Keratinocyte (primary cell): Measurements from ENCODE around the gene FOXJ2. TPM values are rescaled to one million over a fixed set of nuclear protein-coding genes. Genes with fewer than 3 reads are reported as not detected.
"Not testable (repeated sequence)": the region's sequence is repeated elsewhere in the genome, so short reads cannot be mapped to it uniquely, and the experiment has no call there.

Source experiments
- DNase-seq: peaks from one replicate; pipeline ENCODE4 v3.0.0-alpha.2; 2011; ENCODE audit warnings: low read depth, missing footprints, low spot score
- FAIRE-seq: peaks from 2 replicates; lab custom pipeline; 2011; peaks lifted over from hg19 to GRCh38; lab: Jason Lieb, UNC
- H2AFZ ChIP-seq: 2 replicates; pipeline ENCODE4 v1.6.0; 2012; ENCODE audit warnings: low read length, control low read depth, inconsistent platforms; ENCODE audit not compliant: control insufficient read depth
- H3K27ac ChIP-seq: 2 replicates; pipeline ENCODE4 v1.5.1; 2011; ENCODE audit warnings: low read length; ENCODE audit not compliant: control insufficient read depth, insufficient read depth
- H3K27me3 ChIP-seq: 3 replicates; pipeline ENCODE4 v1.6.0; 2011; ENCODE audit warnings: low read length; ENCODE audit not compliant: control insufficient read depth, insufficient read depth; ENCODE audit errors: extremely low read depth
- H3K36me3 ChIP-seq, 2 experiments: 2 replicates in 1 of 2; 3 replicates in 1 of 2; pipeline ENCODE4 v1.5.1; 2011; ENCODE audit warnings: low read length in 2 of 2, mild to moderate bottlenecking in 1 of 2; ENCODE audit not compliant: control insufficient read depth in 2 of 2, insufficient read depth in 2 of 2; ENCODE audit errors: extremely low read depth in 1 of 2
- H3K4me1 ChIP-seq: 3 replicates; pipeline ENCODE4 v1.5.1; 2011; ENCODE audit warnings: low read length; ENCODE audit not compliant: control insufficient read depth, insufficient read depth; ENCODE audit errors: extremely low read depth
- H3K4me2 ChIP-seq: 3 replicates; pipeline ENCODE4 v1.6.0; 2011; ENCODE audit warnings: low read depth, low read length; ENCODE audit not compliant: control insufficient read depth, insufficient read depth; ENCODE audit errors: extremely low read depth
- H3K4me3 ChIP-seq, 3 experiments: fragments of 200-600 bp in 1 of 3; sonication (generic) in 1 of 3; 2 replicates in 2 of 3; 3 replicates in 1 of 3; pipeline ENCODE4 v1.5.1; 2011 to 2016; ENCODE audit warnings: low read length in 3 of 3, mild to moderate bottlenecking in 3 of 3, control low read depth in 2 of 3, inconsistent platforms in 1 of 3, low read depth in 1 of 3, mixed read lengths in 1 of 3, mixed run types in 1 of 3, moderate library complexity in 1 of 3; ENCODE audit not compliant: control insufficient read depth in 2 of 3, insufficient read depth in 2 of 3; ENCODE audit errors: extremely low read depth in 1 of 3
- H3K79me2 ChIP-seq: 2 replicates; pipeline ENCODE4 v1.6.0; 2012; ENCODE audit warnings: low read length; ENCODE audit not compliant: control insufficient read depth, insufficient read depth
- H3K9ac ChIP-seq: 3 replicates; pipeline ENCODE4 v1.6.0; 2011; ENCODE audit warnings: low read length; ENCODE audit not compliant: control insufficient read depth, insufficient read depth; ENCODE audit errors: extremely low read depth
- H3K9me1 ChIP-seq: 3 replicates; pipeline ENCODE4 v1.6.0; 2011; ENCODE audit warnings: low read length; ENCODE audit not compliant: control insufficient read depth, insufficient read depth; ENCODE audit errors: extremely low read depth
- H3K9me3 ChIP-seq: 2 replicates; pipeline ENCODE4 v1.5.1; 2012; ENCODE audit warnings: low read depth, low read length; ENCODE audit not compliant: control insufficient read depth
- H4K20me1 ChIP-seq: 3 replicates; pipeline ENCODE4 v1.6.0; 2011; ENCODE audit warnings: low read length; ENCODE audit not compliant: control insufficient read depth, insufficient read depth; ENCODE audit errors: extremely low read depth
- EZH2 ChIP-seq: IDR thresholded peaks from one replicate; pipeline ENCODE4 v1.6.1; 2012; ENCODE audit warnings: inconsistent platforms, mild to moderate bottlenecking, low read length, moderate library complexity
- dilution Hi-C: fragments of 300-500 bp; cut with MboI; formaldehyde crosslinking; loops from one replicate; pipeline ENCODE4 v1.7.0; 2020; ENCODE audit warnings: low sequenced_read_pairs; ENCODE audit not compliant: extremely low pct_ligation_motif_present
- polyA plus RNA-seq, 5 experiments: library from polyadenylated mRNA; depleted of rRNA in 3 of 5; stranded (reverse) in 3 of 5; stranded (forward) in 1 of 5; unstranded in 1 of 5; fragments of >200 nt; gene quantifications; 1 replicate in 1 of 5; 2 replicates in 3 of 5; 3 replicates in 1 of 5; pipeline versions ENCODE4 v1.2.1 to v1.2.3, GENCODE V29; 2011 to 2012; ENCODE audit warnings: missing spikeins in 2 of 5, low read depth in 1 of 5, low replicate concordance in 1 of 5
- TF ChIP-seq, protein P1 (sequence below), 3 experiments: IDR thresholded peaks in 1 of 3; conservative IDR thresholded peaks in 1 of 3; optimal IDR thresholded peaks in 1 of 3; 2 replicates in 2 of 3; 3 replicates in 1 of 3; pipeline versions ENCODE3 to v1.5.1; 2011; ENCODE audit warnings: low read length in 3 of 3, mild to moderate bottlenecking in 3 of 3, moderate library complexity in 2 of 3, control low read depth in 1 of 3, inconsistent platforms in 1 of 3; ENCODE audit not compliant: insufficient read depth in 2 of 3; ENCODE audit errors: extremely low read depth in 1 of 3

The FOXJ2 gene
- polyA plus RNA-seq, 1 donor (not counting 4 experiments of a cell fraction or from before 2014, with no cell fraction given) = 4.2 TPM

- dilution Hi-C loops = no loop called here
- FAIRE-seq = no peak
- Histone ChIP-seq H3K27me3 (no peaks in the 10 kb centered on the region), H3K9me3 (no peaks in the 10 kb centered on the region), H3K79me2 (no peaks in the 10 kb centered on the region), H3K9ac (no peak overlapping the region), H2AFZ (no peak overlapping the region), H3K9me1 (no peaks in the 10 kb centered on the region), H3K36me3 (no peaks in the 10 kb centered on the region), H3K4me1 (peaks cover 10% of the 10 kb centered on the region), H3K4me3 (no peak overlapping the region), H3K4me2 (no peak overlapping the region), H3K27ac (no peak overlapping the region), H4K20me1 (no peaks in the 10 kb centered on the region)
- no peak for DNase-seq
- TF ChIP-seq, protein P1, sequence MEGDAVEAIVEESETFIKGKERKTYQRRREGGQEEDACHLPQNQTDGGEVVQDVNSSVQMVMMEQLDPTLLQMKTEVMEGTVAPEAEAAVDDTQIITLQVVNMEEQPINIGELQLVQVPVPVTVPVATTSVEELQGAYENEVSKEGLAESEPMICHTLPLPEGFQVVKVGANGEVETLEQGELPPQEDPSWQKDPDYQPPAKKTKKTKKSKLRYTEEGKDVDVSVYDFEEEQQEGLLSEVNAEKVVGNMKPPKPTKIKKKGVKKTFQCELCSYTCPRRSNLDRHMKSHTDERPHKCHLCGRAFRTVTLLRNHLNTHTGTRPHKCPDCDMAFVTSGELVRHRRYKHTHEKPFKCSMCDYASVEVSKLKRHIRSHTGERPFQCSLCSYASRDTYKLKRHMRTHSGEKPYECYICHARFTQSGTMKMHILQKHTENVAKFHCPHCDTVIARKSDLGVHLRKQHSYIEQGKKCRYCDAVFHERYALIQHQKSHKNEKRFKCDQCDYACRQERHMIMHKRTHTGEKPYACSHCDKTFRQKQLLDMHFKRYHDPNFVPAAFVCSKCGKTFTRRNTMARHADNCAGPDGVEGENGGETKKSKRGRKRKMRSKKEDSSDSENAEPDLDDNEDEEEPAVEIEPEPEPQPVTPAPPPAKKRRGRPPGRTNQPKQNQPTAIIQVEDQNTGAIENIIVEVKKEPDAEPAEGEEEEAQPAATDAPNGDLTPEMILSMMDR (optimal IDR thresholded peaks at IDR 0.05 in 1 of 3, IDR thresholded peaks at IDR 0.05 in 1 of 3, conservative IDR thresholded peaks at IDR 0.05 in 1 of 3; ENCODE audit: extremely low read depth in 1 of 3, insufficient read depth in 2 of 3, low read length in 3 of 3) = no peak
- TF ChIP-seq EZH2 = no peak
These were observed 37.1 kb downstream of the FOXJ2 start for GRCh38 chr12:8069582-8069981.

- FAIRE-seq, H2AFZ ChIP-seq, H3K9ac ChIP-seq, H3K27ac ChIP-seq, H3K4me3 ChIP-seq, H4K20me1 ChIP-seq, H3K4me2 ChIP-seq, H3K36me3 ChIP-seq, H3K4me1 ChIP-seq, dilution Hi-C loops, H3K79me2 ChIP-seq, H3K9me3 ChIP-seq, H3K27me3 ChIP-seq, DNase-seq, H3K9me1 ChIP-seq: not testable (repeated sequence)
These were observed 39.3 kb downstream of the FOXJ2 start for GRCh38 chr12:8071820-8072219.

DNA sequence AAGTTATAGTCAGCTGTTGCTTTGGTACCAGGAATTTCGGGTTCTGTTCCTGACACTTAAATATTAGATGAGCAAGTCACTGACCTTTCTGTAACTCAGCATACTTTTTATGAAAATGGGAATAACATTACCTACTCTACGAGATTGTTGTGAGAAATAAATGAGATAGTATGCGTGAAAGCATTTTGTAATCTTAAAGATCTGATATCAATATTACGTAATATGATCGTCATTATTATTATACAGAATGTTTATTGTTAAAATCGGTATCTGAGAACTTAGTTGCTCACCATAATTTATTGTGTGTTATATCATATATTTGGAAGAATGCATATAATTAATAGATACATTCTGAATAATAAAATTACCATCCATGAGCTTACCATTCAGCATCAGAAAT, 43.4 kb downstream of the FOXJ2 start:
- FAIRE-seq (no peak), DNase-seq (no peak)
- no peaks in the 10 kb centered on the region for H3K9me1 ChIP-seq
- H3K4me3 ChIP-seq = no peak overlapping the region
- dilution Hi-C loops = no loop called here
- no peak overlapping the region for H3K4me2 ChIP-seq
- no peaks in the 10 kb centered on the region for H3K79me2 ChIP-seq
- no peaks in the 10 kb centered on the region for H3K9me3 ChIP-seq
- no peak overlapping the region for H3K9ac ChIP-seq
- H3K36me3 ChIP-seq = no peaks in the 10 kb centered on the region
- H4K20me1 ChIP-seq = no peaks in the 10 kb centered on the region
- no peak overlapping the region for H3K27ac ChIP-seq
- no peak overlapping the region for H2AFZ ChIP-seq
- peaks cover 18% of the 10 kb centered on the region for H3K4me1 ChIP-seq
- H3K27me3 ChIP-seq = no peaks in the 10 kb centered on the region
- TF ChIP-seq, protein P1 (optimal IDR thresholded peaks at IDR 0.05 in 1 of 3, IDR thresholded peaks at IDR 0.05 in 1 of 3, conservative IDR thresholded peaks at IDR 0.05 in 1 of 3; ENCODE audit: extremely low read depth in 1 of 3, insufficient read depth in 2 of 3, low read length in 3 of 3) = no peak
- TF ChIP-seq EZH2 = no peak
